GM10266 (cell line): ENCODE results near the gene DDR1.

ENCODE experiments used
- DNase-seq: peaks from one replicate; pipeline ENCODE4 v3.0.0; 2012; ENCODE audit errors: extremely low spot score
- CTCF ChIP-seq: IDR thresholded peaks from 2 replicates; pipeline ENCODE4 v1.5.1; 2012; ENCODE audit warnings: mild to moderate bottlenecking, low read depth; ENCODE audit not compliant: control insufficient read depth, insufficient read depth; ENCODE audit errors: missing control alignments

The DDR1 gene

GRCh38 chr6:30940361-30940986 is 56.2 kb downstream of the DDR1 start, which contains the start of gene MUCL3:
MUCL3 (plus strand) TSS chr6:30940973; CDS start chr6:30941000, 27 bp downstream.
- no peak for TF ChIP-seq CTCF
- DNase-seq = no peak

GRCh38 chr6:30942338-30943060 is 58.2 kb downstream of the DDR1 start:
- no peak for DNase-seq
- TF ChIP-seq CTCF = no peak

- DNase-seq = no peak
- no peak for TF ChIP-seq CTCF
Observed at GRCh38 chr6:30944051-30944450, 59.7 kb downstream of the DDR1 start.

GRCh38 chr6:30945281-30945680 is 61.0 kb downstream of the DDR1 start:
- no peak for TF ChIP-seq CTCF

GRCh38 chr6:30947231-30947630 is 62.9 kb downstream of the DDR1 start:
- DNase-seq = no peak
- no peak for TF ChIP-seq CTCF

More at GRCh38 chr6:30945281-30945680, 61.0 kb downstream of the DDR1 start:
- no peak for DNase-seq

GRCh38 chr6:30948811-30949210 is 64.5 kb downstream of the DDR1 start:
- DNase-seq = no peak

More at GRCh38 chr6:30948811-30949210, 64.5 kb downstream of the DDR1 start:
- no peak for TF ChIP-seq CTCF
